Measurements from ENCODE around the gene SLC35E2B. TPM values are rescaled to one million over a fixed set of nuclear protein-coding genes. Genes with fewer than 3 reads are reported as not detected.
"Not testable (repeated sequence)": the region's sequence is repeated elsewhere in the genome, so short reads cannot be mapped to it uniquely, and the experiment has no call there.

SLC35E2B gene
- polyA plus RNA-seq, 2 of the 4 experiments (the other 2 are of a cell fraction) = 10.8 to 13.6 TPM

GRCh38 chr1:1707241-1707640 lies 14.6 kb upstream of the SLC35E2B start:
- H3K4me2 ChIP-seq; FAIRE-seq; H3K9me3 ChIP-seq; POLR2A ChIA-PET; H3K27ac ChIP-seq; ATAC-seq; DNase-seq (ENCODE audit: low read depth in 1 of 2, low spot score in 1 of 2); CTCF ChIA-PET; H3K4me3 ChIP-seq; H3K4me1 ChIP-seq: not testable (repeated sequence)
- 100% methylated on average over 6 of the region's 23 CpGs for WGBS (ENCODE audit: missing lambda C conversion rate)

GRCh38 chr1:1705623-1706022 lies 13.0 kb upstream of the SLC35E2B start:
- H3K4me1 ChIP-seq; CTCF ChIA-PET; H3K4me2 ChIP-seq; H3K4me3 ChIP-seq; POLR2A ChIA-PET; H3K27ac ChIP-seq; FAIRE-seq; ATAC-seq; H3K9me3 ChIP-seq; DNase-seq (ENCODE audit: low read depth in 1 of 2, low spot score in 1 of 2): not testable (repeated sequence)
- WGBS (ENCODE audit: missing lambda C conversion rate) = 97% methylated on average over 5 of the region's 10 CpGs

- DNase-seq (ENCODE audit: low read depth in 1 of 2, low spot score in 1 of 2); ATAC-seq; H3K4me2 ChIP-seq; CTCF ChIA-PET; FAIRE-seq; H3K4me3 ChIP-seq; H3K27ac ChIP-seq; H3K9me3 ChIP-seq; H3K4me1 ChIP-seq; POLR2A ChIA-PET: not testable (repeated sequence)
- 91% methylated on average over 4 of the region's 27 CpGs for WGBS (ENCODE audit: missing lambda C conversion rate)
Measured at GRCh38 chr1:1704284-1704957, 11.8 kb upstream of the SLC35E2B start.

GRCh38 chr1:1703796-1704195 lies 11.2 kb upstream of the SLC35E2B start:
- no peak for TF ChIP-seq CEBPB (IDR thresholded peaks at IDR 0.05)
- no peak for TF ChIP-seq ZC3H11A (IDR thresholded peaks at IDR 0.05)
- no peak for TF ChIP-seq MYC (IDR thresholded peaks at IDR 0.05; ENCODE audit: borderline replicate concordance, low read length)
- no peak for TF ChIP-seq JUNB (IDR thresholded peaks at IDR 0.05)
- no peak for TF ChIP-seq ATOH8 (CRISPR knock-in tag; IDR thresholded peaks at IDR 0.05; ENCODE audit: low read depth)
- no peak for TF ChIP-seq BHLHE40 (IDR thresholded peaks at IDR 0.05; ENCODE audit: low read depth, low read length)
- no peak for TF ChIP-seq FOSB (CRISPR knock-in tag; IDR thresholded peaks at IDR 0.05)
- TF ChIP-seq ZNF302 (CRISPR knock-in tag; IDR thresholded peaks at IDR 0.05) = no peak
- TF ChIP-seq MAFK (IDR thresholded peaks at IDR 0.05; ENCODE audit: partially characterized antibody) = no peak
- no peak for TF ChIP-seq GATA3 (IDR thresholded peaks at IDR 0.05; ENCODE audit: borderline replicate concordance)
- TF ChIP-seq POLR2A (IDR thresholded peaks at IDR 0.05; ENCODE audit: low read length) = no peak
- no peak for TF ChIP-seq BCL3 (IDR thresholded peaks at IDR 0.05)
- TF ChIP-seq MAX (IDR thresholded peaks at IDR 0.05) = no peak
- TF ChIP-seq EP300 (IDR thresholded peaks at IDR 0.05) = no peak
- TF ChIP-seq ZSCAN20 (CRISPR knock-in tag; IDR thresholded peaks at IDR 0.05) = no peak
- no peak for TF ChIP-seq KDM1A (IDR thresholded peaks at IDR 0.05; ENCODE audit: low read depth)
- TF ChIP-seq CBX2 (IDR thresholded peaks at IDR 0.05; ENCODE audit: borderline replicate concordance, low read depth) = no peak
- TF ChIP-seq RARB (CRISPR knock-in tag; IDR thresholded peaks at IDR 0.05) = no peak
- POLR2A ChIA-PET = no interaction called here
- no peaks in the 10 kb centered on the region for H3K4me1 ChIP-seq
- WGBS (ENCODE audit: missing lambda C conversion rate) = 93% methylated on average over 13 of the region's 22 CpGs
- DNase-seq (ENCODE audit: low read depth in 1 of 2, low spot score in 1 of 2) (no peak), FAIRE-seq (no peak), ATAC-seq (no peak)
- H3K4me3 ChIP-seq = no peak overlapping the region
- H3K4me2 ChIP-seq = no peak overlapping the region
- H3K27ac ChIP-seq = no peak overlapping the region
- CTCF ChIA-PET = no interaction called here
- H3K9me3 ChIP-seq = no peaks in the 10 kb centered on the region

- FAIRE-seq; H3K9me3 ChIP-seq; DNase-seq (ENCODE audit: low read depth in 1 of 2, low spot score in 1 of 2); H3K4me3 ChIP-seq; H3K4me2 ChIP-seq; ATAC-seq; CTCF ChIA-PET; H3K4me1 ChIP-seq; POLR2A ChIA-PET; H3K27ac ChIP-seq: not testable (repeated sequence)
- 88% methylated on average over 6 of the region's 18 CpGs for WGBS (ENCODE audit: missing lambda C conversion rate)
Measured at GRCh38 chr1:1702506-1702905, 9.9 kb upstream of the SLC35E2B start.

GRCh38 chr1:1700557-1700956 lies 8.0 kb upstream of the SLC35E2B start:
- H3K9me3 ChIP-seq; CTCF ChIA-PET; FAIRE-seq; H3K4me2 ChIP-seq; H3K4me1 ChIP-seq; POLR2A ChIA-PET; ATAC-seq; H3K4me3 ChIP-seq; H3K27ac ChIP-seq; DNase-seq (ENCODE audit: low read depth in 1 of 2, low spot score in 1 of 2): not testable (repeated sequence)
- WGBS (ENCODE audit: missing lambda C conversion rate) = no CpG with 5 or more reads among the region's 33 CpGs

GRCh38 chr1:1700067-1700466 lies 7.5 kb upstream of the SLC35E2B start:
- no CpG with 5 or more reads among the region's 45 CpGs for WGBS (ENCODE audit: missing lambda C conversion rate)
- H3K9me3 ChIP-seq; FAIRE-seq; CTCF ChIA-PET; H3K27ac ChIP-seq; POLR2A ChIA-PET; ATAC-seq; H3K4me3 ChIP-seq; DNase-seq (ENCODE audit: low read depth in 1 of 2, low spot score in 1 of 2); H3K4me2 ChIP-seq; H3K4me1 ChIP-seq: not testable (repeated sequence)

GRCh38 chr1:1699061-1699460 lies 6.5 kb upstream of the SLC35E2B start:
- H3K4me2 ChIP-seq, FAIRE-seq: not testable (repeated sequence)

More at GRCh38 chr1:1699061-1699460, 6.5 kb upstream of the SLC35E2B start:
- DNase-seq (ENCODE audit: low read depth in 1 of 2, low spot score in 1 of 2); H3K9me3 ChIP-seq; H3K4me1 ChIP-seq; H3K27ac ChIP-seq; CTCF ChIA-PET; H3K4me3 ChIP-seq; POLR2A ChIA-PET; ATAC-seq: not testable (repeated sequence)
- no CpG with 5 or more reads among the region's 19 CpGs for WGBS (ENCODE audit: missing lambda C conversion rate)

Data from A549 (cell line).